Naive thymus-derived CD4-positive, alpha-beta T cell (primary cell): ENCODE measurements around the gene NEIL3. TPM values are rescaled to one million over a fixed set of nuclear protein-coding genes. Genes with fewer than 3 reads are reported as not detected.

Experiments used
- ATAC-seq: fragments of 150-1000 bp; cut with Tn5 transposase; 2 replicates; pipeline ENCODE4 v1.10.0; 2021; ENCODE audit warnings: mild to moderate bottlenecking, moderate library complexity
- CTCF ChIA-PET: fragments of 350-600 bp; sonication (Branson Sonifier 250); formaldehyde crosslinking; loops from one replicate; lab custom pipeline; 2021; ENCODE audit warnings: antibody characterized with exemption; lab: Charles Lee
- POLR2A ChIA-PET: fragments of 350-600 bp; sonication (Branson Sonifier 250); formaldehyde crosslinking; loops from one replicate; lab custom pipeline; 2021; ENCODE audit warnings: antibody characterized with exemption, inconsistent platforms; lab: Charles Lee
- DNase-seq, 9 donors: peaks; one replicate each; pipeline versions ENCODE4 v3.0.0 to v3.0.0-alpha.2; 2020 to 2022; ENCODE audit warnings: mixed read lengths in 1 of 9
- H3K27ac ChIP-seq: one replicate; pipeline ENCODE4 v1.7.0; 2013; ENCODE audit warnings: mild to moderate bottlenecking, low read depth, low read length, moderate library complexity
- H3K27me3 ChIP-seq, 2 donors: one replicate each; pipeline ENCODE4 v1.7.0; 2013; ENCODE audit warnings: low read length in 2 of 2, mild to moderate bottlenecking in 2 of 2, moderate library complexity in 2 of 2; ENCODE audit not compliant: control insufficient read depth in 2 of 2, insufficient read depth in 2 of 2
- H3K36me3 ChIP-seq, 3 experiments: 1 replicate in 2 of 3; 2 replicates in 1 of 3; pipeline ENCODE4 v1.7.0; 2013; ENCODE audit warnings: low read length in 3 of 3, mild to moderate bottlenecking in 3 of 3, moderate library complexity in 1 of 3; ENCODE audit not compliant: insufficient read depth in 3 of 3, control insufficient read depth in 2 of 3
- H3K4me1 ChIP-seq, 2 donors: one replicate each; pipeline ENCODE4 v1.7.0; 2013; ENCODE audit warnings: low read length in 2 of 2, mild to moderate bottlenecking in 2 of 2, moderate library complexity in 1 of 2; ENCODE audit not compliant: control insufficient read depth in 2 of 2, insufficient read depth in 2 of 2
- H3K4me3 ChIP-seq: 2 replicates; pipeline ENCODE4 v1.7.0; 2013; ENCODE audit warnings: mild to moderate bottlenecking, low read length
- H3K9me3 ChIP-seq, 3 experiments: 1 replicate in 2 of 3; 2 replicates in 1 of 3; pipeline ENCODE4 v1.7.0; 2013; ENCODE audit warnings: low read length in 3 of 3; ENCODE audit not compliant: control insufficient read depth in 2 of 3
- H3K27ac Mint-ChIP-seq, 9 donors: one replicate each; pipeline ENCODE4 v1.8.0; 2020 to 2022; ENCODE audit warnings: mixed read lengths in 9 of 9, mild to moderate bottlenecking in 8 of 9, moderate library complexity in 5 of 9, inconsistent platforms in 2 of 9
- H3K27me3 Mint-ChIP-seq, 5 donors: one replicate each; pipeline ENCODE4 v1.8.0; 2021 to 2022; ENCODE audit warnings: mixed read lengths in 5 of 5, mild to moderate bottlenecking in 1 of 5
- H3K36me3 Mint-ChIP-seq, 5 donors: one replicate each; pipeline ENCODE4 v1.8.0; 2020 to 2022; ENCODE audit warnings: mixed read lengths in 5 of 5, mild to moderate bottlenecking in 3 of 5, inconsistent platforms in 1 of 5
- H3K4me1 Mint-ChIP-seq, 7 donors: one replicate each; pipeline ENCODE4 v1.8.0; 2020 to 2022; ENCODE audit warnings: mixed read lengths in 7 of 7, mild to moderate bottlenecking in 3 of 7, inconsistent platforms in 1 of 7
- H3K4me3 Mint-ChIP-seq, 10 donors: one replicate each; pipeline ENCODE4 v1.8.0; 2020 to 2022; ENCODE audit warnings: mild to moderate bottlenecking in 10 of 10, mixed read lengths in 10 of 10, moderate library complexity in 6 of 10, inconsistent platforms in 2 of 10
- H3K9me3 Mint-ChIP-seq, 11 donors: one replicate each; pipeline ENCODE4 v1.8.0; 2020 to 2022; ENCODE audit warnings: mixed read lengths in 11 of 11, mild to moderate bottlenecking in 4 of 11, inconsistent platforms in 1 of 11, moderate library complexity in 1 of 11
- intact Hi-C, 2 donors: fragments of 100-400 bp; cut with micrococcal nuclease; formaldehyde crosslinking; loops; one replicate each; pipeline ENCODE4 v1.15.1; 2023
- polyA plus RNA-seq, 2 donors: library from polyadenylated mRNA; unstranded; fragments of 300-500 nt; fragmentation: Illumina TruSeq; gene quantifications; one replicate each; pipeline ENCODE4 v1.2.3, GENCODE V29; 2021
- total RNA-seq, 6 experiments: library from RNA in 5 of 6; stranded (reverse) in 5 of 6; gene quantifications; 1 replicate in 5 of 6; 2 replicates in 1 of 6; pipeline ENCODE4 v1.2.3 and lab custom pipeline; 2021 to 2026

NEIL3 gene
- total and polyA plus RNA-seq, 7 experiments from 2014 or later = 0.37 to 24.7 (median 2.4) TPM; not detected in 4

DNA sequence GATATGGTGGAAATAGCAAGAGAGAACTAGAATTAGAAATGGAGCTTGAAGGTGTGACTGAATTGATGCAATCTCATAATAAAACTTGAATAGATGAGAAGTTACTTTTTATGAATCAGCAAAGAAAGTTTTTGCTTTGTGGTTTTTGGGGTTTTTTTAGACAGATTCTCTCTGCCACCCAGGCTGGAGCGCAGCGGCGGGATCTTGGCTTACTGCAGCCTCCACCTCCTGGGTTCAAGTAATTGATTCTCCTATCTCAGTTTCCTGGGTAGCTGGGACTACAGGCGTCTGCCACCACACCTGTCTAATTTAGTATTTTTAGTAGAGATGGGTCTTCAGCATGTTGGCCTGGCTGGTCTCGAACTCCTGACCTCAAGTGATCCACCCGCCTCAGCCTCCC is 23.7 kb upstream of the NEIL3 start:
- Histone ChIP-seq H3K4me3 (no peak overlapping the region), H3K27ac (no peak overlapping the region), H3K4me1 (no peaks in the 10 kb centered on the region), H3K36me3 (no peaks in the 10 kb centered on the region), H3K9me3 (no peaks in the 10 kb centered on the region), H3K27me3 (no peaks in the 10 kb centered on the region)
- Mint-ChIP-seq H3K4me1 (peaks cover 0 to 4% (median 0%) of the 10 kb centered on the region in 7 donors), H3K4me3 (no peak overlapping the region), H3K9me3 (peaks cover 0 to 2% (median 0%) of the 10 kb centered on the region in 11 donors), H3K27me3 (peaks cover 0 to 3% (median 0%) of the 10 kb centered on the region in 5 donors), H3K36me3 (no peaks in the 10 kb centered on the region), H3K27ac (peak overlapping the region in 1 of 9 donors; percentile 63)
- ChIA-PET POLR2A (no interaction called here), CTCF (no interaction called here)
- intact Hi-C loops = no loop called here
- ATAC-seq (no peak), DNase-seq (no peak)

DNA sequence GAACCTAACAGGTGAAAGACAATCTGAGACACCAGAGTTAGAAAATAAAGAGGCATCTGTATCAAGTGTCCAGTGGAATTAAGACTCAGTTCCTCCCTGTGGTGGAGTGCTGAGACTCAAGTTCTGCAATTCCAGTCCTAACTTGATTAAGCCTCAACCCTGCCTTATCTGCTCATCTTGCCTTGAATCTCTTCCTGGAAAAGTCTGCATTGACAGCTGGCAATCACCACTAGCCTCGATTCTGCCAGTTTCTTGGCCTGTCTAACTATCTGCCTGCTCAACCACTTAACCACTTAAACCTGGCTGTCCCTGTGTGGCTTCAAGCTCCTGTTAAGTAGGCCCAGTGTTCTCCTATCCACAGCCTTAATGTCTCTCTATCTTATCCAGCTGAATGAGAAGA is 22.4 kb upstream of the NEIL3 start:
- Histone ChIP-seq H3K27me3 (no peaks in the 10 kb centered on the region), H3K4me3 (no peak overlapping the region), H3K9me3 (no peaks in the 10 kb centered on the region), H3K36me3 (no peaks in the 10 kb centered on the region), H3K4me1 (no peaks in the 10 kb centered on the region), H3K27ac (no peak overlapping the region)
- intact Hi-C loops = no loop called here
- Mint-ChIP-seq H3K36me3 (no peaks in the 10 kb centered on the region), H3K27ac (no peak overlapping the region), H3K9me3 (peaks cover 0 to 2% (median 0%) of the 10 kb centered on the region in 11 donors), H3K4me3 (no peak overlapping the region), H3K4me1 (peaks cover 0 to 4% (median 0%) of the 10 kb centered on the region in 7 donors), H3K27me3 (peaks cover 0 to 4% (median 0%) of the 10 kb centered on the region in 5 donors)
- DNase-seq = no peak
- ChIA-PET CTCF (no interaction called here), POLR2A (no interaction called here)
- no peak for ATAC-seq

DNA sequence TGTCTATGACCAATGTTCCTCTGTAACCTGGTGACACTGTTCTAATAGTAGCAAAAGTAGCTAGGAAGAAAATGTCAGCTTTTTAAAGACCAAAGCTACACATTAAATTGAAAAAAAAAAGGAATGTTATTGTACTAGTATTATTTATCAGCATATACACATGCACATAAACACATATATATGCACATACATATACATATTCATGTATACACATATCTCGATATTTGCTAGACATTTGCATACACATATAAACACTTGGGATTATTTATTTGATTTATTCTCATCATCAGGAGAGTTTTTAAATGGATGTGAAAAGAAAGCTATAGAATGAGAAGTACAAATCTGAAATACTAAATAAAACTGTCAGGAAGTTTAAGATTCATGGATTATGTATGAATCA is 21.3 kb upstream of the NEIL3 start:
- H3K9me3 Mint-ChIP-seq = peaks cover 0 to 2% (median 0%) of the 10 kb centered on the region in 11 donors
- POLR2A ChIA-PET = no interaction called here
- Histone ChIP-seq H3K4me3 (no peak overlapping the region), H3K4me1 (no peaks in the 10 kb centered on the region), H3K27ac (no peak overlapping the region), H3K36me3 (no peaks in the 10 kb centered on the region), H3K9me3 (no peaks in the 10 kb centered on the region), H3K27me3 (no peaks in the 10 kb centered on the region)
- DNase-seq (no peak), ATAC-seq (no peak)
- CTCF ChIA-PET = no interaction called here
- H3K4me3 Mint-ChIP-seq = no peak overlapping the region
- no peaks in the 10 kb centered on the region for H3K36me3 Mint-ChIP-seq
- H3K27me3 Mint-ChIP-seq = peaks cover 0 to 9% (median 0%) of the 10 kb centered on the region in 5 donors
- H3K27ac Mint-ChIP-seq = no peak overlapping the region
- intact Hi-C loops = no loop called here
- peaks cover 0 to 4% (median 0%) of the 10 kb centered on the region in 7 donors for H3K4me1 Mint-ChIP-seq

DNA sequence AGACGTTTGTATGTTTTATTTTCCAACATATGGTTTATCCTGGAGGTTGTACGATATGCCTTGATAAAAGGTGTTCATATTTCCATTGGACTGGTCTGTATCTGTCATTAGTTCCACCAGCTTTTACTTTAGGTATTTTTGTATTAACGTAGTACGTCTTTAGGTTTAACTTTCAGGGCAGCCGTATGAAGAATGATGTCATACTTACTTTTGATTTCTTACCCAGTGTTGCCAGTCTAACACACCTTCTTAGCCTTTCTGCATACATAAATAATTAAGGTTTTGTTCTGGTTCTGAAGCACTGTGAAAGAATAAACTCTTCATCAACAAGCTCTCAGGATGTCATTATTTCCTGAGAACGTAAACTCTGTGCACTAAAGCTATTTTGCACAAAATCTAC is 18.9 kb upstream of the NEIL3 start:
- Mint-ChIP-seq H3K36me3 (no peaks in the 10 kb centered on the region), H3K4me1 (peaks cover 0 to 1% (median 0%) of the 10 kb centered on the region in 7 donors), H3K27ac (no peak overlapping the region), H3K4me3 (no peak overlapping the region), H3K9me3 (peaks cover 0 to 2% (median 0%) of the 10 kb centered on the region in 11 donors), H3K27me3 (peaks cover 0 to 9% (median 0%) of the 10 kb centered on the region in 5 donors)
- no peaks in the 10 kb centered on the region for H3K4me1 ChIP-seq
- DNase-seq (no peak), ATAC-seq (no peak)
- ChIA-PET CTCF (no interaction called here), POLR2A (no interaction called here)
- H3K4me3 ChIP-seq = no peak overlapping the region
- H3K27ac ChIP-seq = no peak overlapping the region
- H3K27me3 ChIP-seq = no peaks in the 10 kb centered on the region
- H3K36me3 ChIP-seq = no peaks in the 10 kb centered on the region
- no peaks in the 10 kb centered on the region for H3K9me3 ChIP-seq
- intact Hi-C loops = no loop called here

DNA sequence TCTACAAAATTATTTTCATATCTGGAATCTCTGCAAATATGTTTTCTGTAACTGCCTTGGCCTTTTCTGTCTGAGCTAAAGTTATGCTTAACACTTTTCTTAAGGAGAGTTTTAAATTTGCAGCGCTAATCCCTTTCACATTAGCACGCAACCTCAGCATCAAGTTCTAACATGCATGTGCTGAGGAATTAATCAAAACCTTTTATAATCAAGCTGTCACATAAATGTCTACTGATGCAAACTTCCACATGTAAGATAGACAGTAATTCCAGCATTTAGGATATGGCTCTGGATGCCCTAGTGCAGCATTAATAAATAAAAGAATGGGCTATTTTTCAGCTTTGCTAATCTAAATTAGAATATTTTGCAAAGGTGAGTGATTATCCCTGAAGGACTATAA is 17.5 kb upstream of the NEIL3 start:
- H3K4me1 Mint-ChIP-seq = no peaks in the 10 kb centered on the region
- H3K4me3 ChIP-seq = no peak overlapping the region
- ChIA-PET POLR2A (no interaction called here), CTCF (no interaction called here)
- ATAC-seq (no peak), DNase-seq (no peak)
- intact Hi-C loops = no loop called here
- no peak overlapping the region for H3K27ac ChIP-seq
- no peaks in the 10 kb centered on the region for H3K9me3 ChIP-seq
- no peak overlapping the region for H3K27ac Mint-ChIP-seq
- no peaks in the 10 kb centered on the region for H3K36me3 Mint-ChIP-seq
- H3K27me3 Mint-ChIP-seq = peaks cover 0 to 9% (median 0%) of the 10 kb centered on the region in 5 donors
- H3K4me1 ChIP-seq = no peaks in the 10 kb centered on the region
- H3K36me3 ChIP-seq = no peaks in the 10 kb centered on the region
- peaks cover 0 to 4% (median 0%) of the 10 kb centered on the region in 11 donors for H3K9me3 Mint-ChIP-seq
- no peaks in the 10 kb centered on the region for H3K27me3 ChIP-seq
- no peak overlapping the region for H3K4me3 Mint-ChIP-seq

GRCh38 chr4:177293208-177294033 is 16.3 kb upstream of the NEIL3 start:
- Histone ChIP-seq H3K36me3 (no peaks in the 10 kb centered on the region), H3K27me3 (no peaks in the 10 kb centered on the region), H3K9me3 (peaks cover 0 to 8% (median 0%) of the 10 kb centered on the region in 3 experiments), H3K27ac (no peak overlapping the region), H3K4me3 (no peak overlapping the region), H3K4me1 (no peaks in the 10 kb centered on the region)
- CTCF ChIA-PET = no interaction called here
- POLR2A ChIA-PET = no interaction called here
- intact Hi-C loops = no loop called here
- peak overlapping the region in 1 of 9 donors; percentile 55 for H3K27ac Mint-ChIP-seq
- no peak overlapping the region for H3K4me3 Mint-ChIP-seq
- H3K36me3 Mint-ChIP-seq = peaks cover 0 to 6% (median 3%) of the 10 kb centered on the region in 5 donors
- no peaks in the 10 kb centered on the region for H3K4me1 Mint-ChIP-seq
- H3K9me3 Mint-ChIP-seq = peaks cover 0 to 14% (median 6%) of the 10 kb centered on the region in 11 donors
- ATAC-seq = no peak
- DNase-seq = no peak
- peaks cover 0 to 9% (median 0%) of the 10 kb centered on the region in 5 donors for H3K27me3 Mint-ChIP-seq
